Prostate gland (tissue), 2 donors: ENCODE measurements around the gene C4orf50. TPM values are rescaled to one million over a fixed set of nuclear protein-coding genes. Genes with fewer than 3 reads are reported as not detected.

Experiments
- DNase-seq: peaks from one replicate; pipeline ENCODE4 v3.0.0-alpha.2; 2019; ENCODE audit warnings: low spot score
- H3K27ac ChIP-seq, 2 donors: fragments of 200-600 bp; sonication (generic); 2 replicates each; pipeline ENCODE4 v1.5.1; 2017 to 2019
- H3K27me3 ChIP-seq: fragments of 200-600 bp; sonication (generic); replicated peaks from 2 replicates; pipeline ENCODE4 v1.5.1; 2019; ENCODE audit not compliant: insufficient read depth
- H3K36me3 ChIP-seq, 2 donors: fragments of 200-600 bp; sonication (generic); 1 replicate in 1 of 2; 2 replicates in 1 of 2; pipeline versions ENCODE4 v1.5.1 to v1.8.1; 2017 to 2019
- H3K4me1 ChIP-seq: fragments of 200-600 bp; sonication (generic); replicated peaks from 2 replicates; pipeline ENCODE4 v1.5.1; 2019
- H3K4me3 ChIP-seq, 2 donors: fragments of 200-600 bp; sonication (generic); 2 replicates each; pipeline ENCODE4 v1.5.1; 2017 to 2019
- H3K9me3 ChIP-seq: fragments of 200-600 bp; sonication (generic); 2 replicates; pipeline ENCODE4 v1.5.1; 2017
- POLR2A ChIP-seq: fragments of 450-650 bp; IDR thresholded peaks from one replicate; pipeline ENCODE4 v1.6.1; 2016; ENCODE audit warnings: antibody characterized with exemption, mild to moderate bottlenecking
- POLR2AphosphoS5 ChIP-seq: sonication (generic); formaldehyde crosslinking; IDR thresholded peaks from one replicate; pipeline ENCODE4 v1.6.1; 2017; ENCODE audit warnings: antibody characterized with exemption
- WGBS: methylation state at CpG from one replicate; pipeline ENCODE4 v1.1.5; 2018; 5-methylcytosine and 5-hydroxymethylcytosine counted together
- intact Hi-C: fragments of 100-400 bp; cut with DNase I; formaldehyde crosslinking; loops from one replicate; pipeline ENCODE4 v1.14.2; 2022
- total RNA-seq, 2 donors: library from RNA; depleted of rRNA; stranded (reverse); fragments of >200 nt; gene quantifications; one replicate each; pipeline ENCODE4 v1.1.0, GENCODE V29; 2016
- TF ChIP-seq, protein P1 (sequence below), 4 experiments: fragments of 200-600 bp in 2 of 4; fragments of 450-650 bp in 2 of 4; sonication (generic) in 2 of 4; IDR thresholded peaks; 1 replicate in 3 of 4; 2 replicates in 1 of 4; pipeline ENCODE4 v1.5.1; 2016 to 2019; ENCODE audit warnings: antibody characterized with exemption in 4 of 4, mild to moderate bottlenecking in 2 of 4, moderate library complexity in 2 of 4

The C4orf50 gene
- total RNA-seq, 2 donors from 2014 or later, result 0.87 to 2.8 TPM

DNA sequence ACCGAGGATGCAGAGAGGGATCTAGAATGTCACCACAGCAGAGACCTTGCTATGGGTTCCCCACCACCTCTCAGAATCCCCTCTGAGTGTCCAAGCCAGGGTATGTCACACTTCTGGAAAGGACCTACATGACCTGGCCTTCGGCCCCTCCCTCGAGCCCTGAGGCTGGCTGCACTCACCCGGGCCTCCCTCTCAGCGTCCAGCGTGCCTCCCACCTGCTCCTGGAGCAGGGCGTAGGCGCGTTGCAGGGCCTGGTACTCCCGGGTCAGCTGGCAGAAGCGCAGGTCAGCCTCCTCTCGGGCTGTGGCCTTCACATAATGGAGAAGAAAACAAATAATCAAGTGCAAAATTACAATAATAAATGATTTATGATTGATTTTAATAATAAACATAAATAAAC lies 43.9 kb upstream of the C4orf50 start:
- H3K4me1 ChIP-seq, result no peaks in the 10 kb centered on the region
- no peaks in the 10 kb centered on the region for H3K27me3 ChIP-seq
- no peak overlapping the region for H3K27ac ChIP-seq
- no peak for DNase-seq
- 92% methylated on average over 12 of the region's 12 CpGs for WGBS
- intact Hi-C loops, result no loop called here
- H3K9me3 ChIP-seq, result no peaks in the 10 kb centered on the region
- TF ChIP-seq POLR2A, result no peak
- TF ChIP-seq, protein P1, sequence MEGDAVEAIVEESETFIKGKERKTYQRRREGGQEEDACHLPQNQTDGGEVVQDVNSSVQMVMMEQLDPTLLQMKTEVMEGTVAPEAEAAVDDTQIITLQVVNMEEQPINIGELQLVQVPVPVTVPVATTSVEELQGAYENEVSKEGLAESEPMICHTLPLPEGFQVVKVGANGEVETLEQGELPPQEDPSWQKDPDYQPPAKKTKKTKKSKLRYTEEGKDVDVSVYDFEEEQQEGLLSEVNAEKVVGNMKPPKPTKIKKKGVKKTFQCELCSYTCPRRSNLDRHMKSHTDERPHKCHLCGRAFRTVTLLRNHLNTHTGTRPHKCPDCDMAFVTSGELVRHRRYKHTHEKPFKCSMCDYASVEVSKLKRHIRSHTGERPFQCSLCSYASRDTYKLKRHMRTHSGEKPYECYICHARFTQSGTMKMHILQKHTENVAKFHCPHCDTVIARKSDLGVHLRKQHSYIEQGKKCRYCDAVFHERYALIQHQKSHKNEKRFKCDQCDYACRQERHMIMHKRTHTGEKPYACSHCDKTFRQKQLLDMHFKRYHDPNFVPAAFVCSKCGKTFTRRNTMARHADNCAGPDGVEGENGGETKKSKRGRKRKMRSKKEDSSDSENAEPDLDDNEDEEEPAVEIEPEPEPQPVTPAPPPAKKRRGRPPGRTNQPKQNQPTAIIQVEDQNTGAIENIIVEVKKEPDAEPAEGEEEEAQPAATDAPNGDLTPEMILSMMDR (IDR thresholded peaks at IDR 0.05), result no peak
- no peak for TF ChIP-seq POLR2AphosphoS5
- H3K4me3 ChIP-seq, result no peak overlapping the region
- no peaks in the 10 kb centered on the region for H3K36me3 ChIP-seq

DNA sequence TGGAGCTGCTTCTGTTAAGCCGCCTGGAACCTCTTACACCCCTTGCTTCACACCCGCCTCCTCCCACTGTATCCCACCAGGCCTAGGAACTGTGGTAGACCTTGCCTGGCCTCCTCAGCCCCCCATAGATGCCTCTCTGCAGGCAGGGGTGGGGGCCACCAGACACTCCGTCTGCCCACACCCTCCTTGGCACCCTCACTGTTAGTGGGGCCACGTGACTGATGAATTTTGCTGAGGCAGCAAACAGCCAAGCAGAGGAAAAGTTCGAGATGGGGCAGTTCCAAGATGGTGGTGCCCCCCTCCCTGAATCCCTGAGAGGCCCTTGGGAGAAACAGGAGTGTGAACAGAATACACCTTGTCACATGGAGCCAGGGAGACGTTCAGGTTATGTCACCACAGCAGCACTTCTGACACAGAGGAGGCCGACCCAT lies 41.2 kb upstream of the C4orf50 start:
- H3K36me3 ChIP-seq, result no peaks in the 10 kb centered on the region
- H3K27ac ChIP-seq, result no peak overlapping the region
- no peaks in the 10 kb centered on the region for H3K4me1 ChIP-seq
- TF ChIP-seq POLR2A (no peak), POLR2AphosphoS5 (no peak)
- TF ChIP-seq, protein P1 (IDR thresholded peaks at IDR 0.05), result no peak
- WGBS, result 94% methylated on average over 7 of the region's 7 CpGs
- DNase-seq, result no peak
- no peak overlapping the region for H3K4me3 ChIP-seq
- H3K27me3 ChIP-seq, result no peaks in the 10 kb centered on the region
- intact Hi-C loops, result no loop called here
- H3K9me3 ChIP-seq, result no peaks in the 10 kb centered on the region

DNA sequence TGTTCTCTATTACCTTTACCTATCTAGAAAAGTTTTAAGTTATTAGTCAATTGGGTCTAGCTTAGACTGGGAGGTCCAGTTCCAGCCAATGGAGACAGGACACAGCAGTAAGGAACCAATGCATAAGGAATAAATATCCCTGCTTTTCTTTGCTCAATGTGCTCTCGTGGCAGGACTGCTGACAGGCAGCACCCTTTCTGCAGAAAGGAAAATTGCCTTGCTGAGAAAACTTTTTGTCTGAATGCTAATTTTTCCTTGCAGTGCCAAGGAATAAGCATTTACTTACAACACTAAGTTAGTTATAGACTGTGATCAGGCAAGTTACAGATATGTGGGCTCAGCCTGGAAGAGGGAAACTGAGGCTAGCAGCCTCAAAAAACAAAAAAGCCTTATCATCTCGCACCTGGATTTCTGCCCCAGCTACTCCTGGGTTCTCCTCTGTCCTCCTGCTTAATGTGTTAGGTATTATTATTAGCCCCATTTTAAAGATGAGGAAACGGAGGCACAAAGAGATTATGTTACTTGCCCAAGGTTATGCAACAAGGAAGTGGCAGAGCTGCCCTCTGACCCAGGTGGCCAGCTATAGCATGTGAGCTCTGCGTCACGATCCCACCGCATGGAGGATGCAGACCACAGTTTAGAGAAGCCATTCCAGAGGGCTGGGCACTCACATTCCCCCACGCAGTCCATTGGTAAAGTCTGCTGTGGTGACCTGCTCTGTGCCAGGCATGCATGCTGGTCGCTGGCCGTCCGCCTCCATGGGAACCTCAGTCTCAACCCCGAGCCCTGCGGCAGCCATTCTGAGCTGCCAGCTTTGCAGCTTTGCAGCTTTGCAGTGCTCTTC lies 40.5 kb upstream of the C4orf50 start:
- intact Hi-C loops, result no loop called here

DNA sequence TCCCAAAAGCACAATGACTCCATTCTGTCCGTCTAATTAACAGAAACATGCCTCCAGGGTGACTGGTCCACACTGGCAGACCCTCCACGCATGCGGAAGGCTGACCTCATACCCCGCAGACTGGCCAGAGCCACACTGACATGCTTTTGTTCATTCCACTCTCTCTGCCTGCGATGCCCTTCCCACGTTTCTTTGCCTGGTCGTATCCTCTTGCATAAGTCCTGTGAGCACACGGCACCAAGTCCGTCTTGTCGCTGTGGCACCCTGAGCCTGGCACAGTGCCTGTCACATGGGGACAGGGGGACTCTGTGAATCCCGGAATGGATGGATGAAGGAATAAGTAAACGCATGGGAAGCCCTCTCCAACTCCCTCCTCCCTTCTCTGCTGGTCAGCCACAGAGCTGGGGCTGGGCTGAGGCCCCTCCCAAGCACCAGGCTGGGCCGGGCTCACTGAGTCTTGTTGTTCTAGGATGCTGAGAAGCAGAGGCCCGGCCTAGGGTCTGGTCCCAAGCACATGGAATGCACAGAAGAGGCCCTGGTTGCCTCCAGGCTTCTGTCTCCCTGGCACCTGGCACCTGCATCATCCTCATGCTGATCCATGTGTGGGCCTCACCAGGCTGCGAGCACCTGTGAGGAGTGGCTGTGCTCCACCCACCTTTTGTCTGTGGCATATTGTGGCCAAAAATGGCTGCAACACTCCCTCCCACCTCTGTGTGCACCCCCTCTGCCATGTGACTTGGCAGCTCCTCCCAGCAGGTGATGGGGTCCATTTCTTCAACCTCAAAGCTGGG lies 38.9 kb upstream of the C4orf50 start:
- no peaks in the 10 kb centered on the region for H3K9me3 ChIP-seq
- no peaks in the 10 kb centered on the region for H3K4me1 ChIP-seq
- no peaks in the 10 kb centered on the region for H3K27me3 ChIP-seq
- TF ChIP-seq, protein P1 (IDR thresholded peaks at IDR 0.05), result no peak
- no peak for DNase-seq
- 91% methylated on average over 13 of the region's 15 CpGs for WGBS
- H3K36me3 ChIP-seq, result no peaks in the 10 kb centered on the region
- no peak overlapping the region for H3K27ac ChIP-seq
- no peak overlapping the region for H3K4me3 ChIP-seq
- intact Hi-C loops, result no loop called here

More for the DNA sequence above, 40.5 kb upstream of the C4orf50 start:
- Histone ChIP-seq H3K4me1 (no peaks in the 10 kb centered on the region), H3K36me3 (no peaks in the 10 kb centered on the region), H3K27me3 (no peaks in the 10 kb centered on the region), H3K27ac (no peak overlapping the region), H3K9me3 (no peaks in the 10 kb centered on the region), H3K4me3 (no peak overlapping the region)
- DNase-seq, result no peak
- TF ChIP-seq, protein P1 (IDR thresholded peaks at IDR 0.05), result no peak
- 98% methylated on average over 12 of the region's 12 CpGs for WGBS
